Measurements from ENCODE around the gene LRCH3. TPM values are rescaled to one million over a fixed set of nuclear protein-coding genes. Genes with fewer than 3 reads are reported as not detected.
A peak's percentile ranks its signal among the peaks of the same experiment; 100 is the strongest.

Gene LRCH3
- total and polyA plus RNA-seq, 11 donors: 11.1 to 40.3 (median 24.0) TPM

GRCh38 chr3:197796087-197796486 lies 5.0 kb downstream of the LRCH3 start:
- DNase-seq (no peak), ATAC-seq (no peak)
- no peaks in the 10 kb centered on the region for H3K9me3 ChIP-seq
- intact Hi-C loops (cut with DNase I): loop anchor here in 1 of 10 donors (10.0 kb wide), 1 partner anchor 81 kb away; no protein-coding TSS in a partner anchor
- no peak overlapping the region for H3K4me3 ChIP-seq
- no peak overlapping the region for H3K27ac ChIP-seq
- TF ChIP-seq CTCF (IDR thresholded peaks at IDR 0.05) (no peak), POLR2A (IDR thresholded peaks at IDR 0.05) (no peak)
- H3K27me3 ChIP-seq: no peaks in the 10 kb centered on the region
- 60 to 65% (median 62%) methylated on average over 4 of the region's 4 CpGs for WGBS, 4 donors
- H3K36me3 ChIP-seq: no peaks in the 10 kb centered on the region
- H3K4me1 ChIP-seq: peaks cover 2 to 71% (median 41%) of the 10 kb centered on the region in 12 donors

- 26 to 30% (median 29%) methylated on average over 3 of the region's 3 CpGs for WGBS, 4 donors
These were observed 7.8 kb downstream of the LRCH3 start for GRCh38 chr3:197798863-197799262.

GRCh38 chr3:197800379-197800778 lies 9.3 kb downstream of the LRCH3 start:
- ATAC-seq (no peak), DNase-seq (no peak)
- Histone ChIP-seq H3K4me1 (peaks cover under 1 to 58% (median 26%) of the 10 kb centered on the region in 12 donors), H3K27me3 (no peaks in the 10 kb centered on the region), H3K9me3 (no peaks in the 10 kb centered on the region), H3K27ac (no peak overlapping the region), H3K4me3 (no peak overlapping the region), H3K36me3 (no peaks in the 10 kb centered on the region)
- TF ChIP-seq POLR2A (IDR thresholded peaks at IDR 0.05): no peak
- 75 to 83% (median 80%) methylated on average over 3 of the region's 3 CpGs for WGBS, 4 donors
- intact Hi-C loops (cut with DNase I): no loop called here

More at GRCh38 chr3:197798863-197799262, 7.8 kb downstream of the LRCH3 start:
- TF ChIP-seq POLR2A (IDR thresholded peaks at IDR 0.05) (no peak), CTCF (IDR thresholded peaks at IDR 0.05) (no peak)
- Histone ChIP-seq H3K36me3 (no peaks in the 10 kb centered on the region), H3K9me3 (no peaks in the 10 kb centered on the region), H3K4me3 (no peak overlapping the region), H3K4me1 (peaks cover 2 to 71% (median 36%) of the 10 kb centered on the region in 12 donors), H3K27ac (peak overlapping the region in 1 of 12 donors; percentile 13), H3K27me3 (no peaks in the 10 kb centered on the region)
- ATAC-seq (peak in 3 of 4 donors; percentile 19 to 36 (median 35)), DNase-seq (no peak)
- intact Hi-C loops (cut with DNase I): loop anchor here in 1 of 10 donors (10.0 kb wide), 1 partner anchor 84 kb away; no protein-coding TSS in a partner anchor

GRCh38 chr3:197801891-197802778 lies 11.1 kb downstream of the LRCH3 start:
- Histone ChIP-seq H3K27me3 (no peaks in the 10 kb centered on the region), H3K27ac (peak overlapping the region in 1 of 12 donors; percentile 18), H3K36me3 (peaks cover 0 to 6% (median 0%) of the 10 kb centered on the region in 9 donors), H3K4me3 (no peak overlapping the region), H3K9me3 (no peaks in the 10 kb centered on the region), H3K4me1 (peaks cover 0 to 51% (median 26%) of the 10 kb centered on the region in 12 donors)
- ATAC-seq (no peak), DNase-seq (no peak)
- WGBS, 4 donors: 67 to 76% (median 69%) methylated on average over 8 of the region's 8 CpGs
- TF ChIP-seq CTCF (IDR thresholded peaks at IDR 0.05) (peak in 7 of 12 donors; percentile 16 to 42 (median 32)), POLR2A (IDR thresholded peaks at IDR 0.05) (no peak)
- intact Hi-C loops (cut with DNase I): no loop called here

Data from heart left ventricle (tissue), 16 donors.